Peyer's patch (tissue), 4 donors: ENCODE measurements around the gene STATH. TPM values are rescaled to one million over a fixed set of nuclear protein-coding genes. Genes with fewer than 3 reads are reported as not detected.

Source experiments
- DNase-seq, 3 donors: peaks; one replicate each; pipeline ENCODE4 v3.0.0-alpha.2; 2017 to 2019
- H3K27ac ChIP-seq, 4 donors: fragments of 200-600 bp; sonication (generic); one replicate each; pipeline ENCODE4 v1.5.1; 2016 to 2019
- H3K27me3 ChIP-seq, 2 donors: fragments of 200-600 bp; sonication (generic); one replicate each; pipeline ENCODE4 v1.5.1; 2019
- H3K36me3 ChIP-seq, 3 donors: fragments of 200-600 bp; sonication (generic); one replicate each; pipeline ENCODE4 v1.5.1; 2016 to 2019
- H3K4me1 ChIP-seq, 4 donors: fragments of 200-600 bp; sonication (generic); one replicate each; pipeline ENCODE4 v1.5.1; 2016 to 2019
- H3K4me3 ChIP-seq, 4 donors: fragments of 200-600 bp; sonication (generic); 1 replicate in 3 of 4; 2 replicates in 1 of 4; pipeline ENCODE4 v1.5.1; 2016 to 2019; ENCODE audit warnings: mild to moderate bottlenecking in 1 of 4
- H3K9me3 ChIP-seq, 4 donors: fragments of 200-600 bp; sonication (generic); one replicate each; pipeline ENCODE4 v1.5.1; 2016 to 2019; ENCODE audit warnings: mild to moderate bottlenecking in 1 of 4
- POLR2A ChIP-seq, 2 donors: fragments of 450-650 bp; IDR thresholded peaks; one replicate each; pipeline ENCODE4 v1.5.1; 2017; ENCODE audit warnings: antibody characterized with exemption in 2 of 2, mild to moderate bottlenecking in 2 of 2, moderate library complexity in 2 of 2
- total RNA-seq, 4 donors: library from RNA; depleted of rRNA; stranded (reverse); fragments of >200 nt; gene quantifications; one replicate each; pipeline ENCODE4 v1.1.0, GENCODE V29; 2016
- TF ChIP-seq, protein P1 (sequence below), 6 experiments: fragments of 450-650 bp in 4 of 6; fragments of 200-600 bp in 2 of 6; sonication (generic) in 1 of 6; IDR thresholded peaks; one replicate each; pipeline ENCODE4 v1.5.1; 2017 to 2019; ENCODE audit warnings: antibody characterized with exemption in 6 of 6, mild to moderate bottlenecking in 3 of 6, moderate library complexity in 1 of 6

The STATH gene
- total RNA-seq, 4 donors from 2014 or later, result not detected

- Histone ChIP-seq H3K9me3 (no peaks in the 10 kb centered on the region), H3K27ac (no peak overlapping the region), H3K27me3 (no peaks in the 10 kb centered on the region), H3K4me1 (no peaks in the 10 kb centered on the region), H3K36me3 (no peaks in the 10 kb centered on the region), H3K4me3 (no peak overlapping the region)
- no peak for DNase-seq
- no peak for TF ChIP-seq POLR2A (IDR thresholded peaks at IDR 0.05)
- TF ChIP-seq, protein P1, sequence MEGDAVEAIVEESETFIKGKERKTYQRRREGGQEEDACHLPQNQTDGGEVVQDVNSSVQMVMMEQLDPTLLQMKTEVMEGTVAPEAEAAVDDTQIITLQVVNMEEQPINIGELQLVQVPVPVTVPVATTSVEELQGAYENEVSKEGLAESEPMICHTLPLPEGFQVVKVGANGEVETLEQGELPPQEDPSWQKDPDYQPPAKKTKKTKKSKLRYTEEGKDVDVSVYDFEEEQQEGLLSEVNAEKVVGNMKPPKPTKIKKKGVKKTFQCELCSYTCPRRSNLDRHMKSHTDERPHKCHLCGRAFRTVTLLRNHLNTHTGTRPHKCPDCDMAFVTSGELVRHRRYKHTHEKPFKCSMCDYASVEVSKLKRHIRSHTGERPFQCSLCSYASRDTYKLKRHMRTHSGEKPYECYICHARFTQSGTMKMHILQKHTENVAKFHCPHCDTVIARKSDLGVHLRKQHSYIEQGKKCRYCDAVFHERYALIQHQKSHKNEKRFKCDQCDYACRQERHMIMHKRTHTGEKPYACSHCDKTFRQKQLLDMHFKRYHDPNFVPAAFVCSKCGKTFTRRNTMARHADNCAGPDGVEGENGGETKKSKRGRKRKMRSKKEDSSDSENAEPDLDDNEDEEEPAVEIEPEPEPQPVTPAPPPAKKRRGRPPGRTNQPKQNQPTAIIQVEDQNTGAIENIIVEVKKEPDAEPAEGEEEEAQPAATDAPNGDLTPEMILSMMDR (IDR thresholded peaks at IDR 0.05), result no peak
Measured at GRCh38 chr4:69974631-69975030, 21.1 kb upstream of the STATH start.

GRCh38 chr4:69977582-69977981 is 18.2 kb upstream of the STATH start:
- H3K4me3 ChIP-seq, result no peak overlapping the region
- no peaks in the 10 kb centered on the region for H3K27me3 ChIP-seq
- no peak for DNase-seq
- no peak overlapping the region for H3K27ac ChIP-seq
- TF ChIP-seq, protein P1 (IDR thresholded peaks at IDR 0.05), result no peak
- no peak for TF ChIP-seq POLR2A (IDR thresholded peaks at IDR 0.05)
- H3K36me3 ChIP-seq, result no peaks in the 10 kb centered on the region
- no peaks in the 10 kb centered on the region for H3K9me3 ChIP-seq
- no peaks in the 10 kb centered on the region for H3K4me1 ChIP-seq

GRCh38 chr4:69984030-69984443 is 11.7 kb upstream of the STATH start:
- no peaks in the 10 kb centered on the region for H3K27me3 ChIP-seq
- no peaks in the 10 kb centered on the region for H3K4me1 ChIP-seq
- H3K36me3 ChIP-seq, result no peaks in the 10 kb centered on the region
- H3K4me3 ChIP-seq, result no peak overlapping the region
- no peak overlapping the region for H3K27ac ChIP-seq
- no peaks in the 10 kb centered on the region for H3K9me3 ChIP-seq
- no peak for DNase-seq
- no peak for TF ChIP-seq POLR2A (IDR thresholded peaks at IDR 0.05)
- TF ChIP-seq, protein P1 (IDR thresholded peaks at IDR 0.05), result no peak

GRCh38 chr4:69986663-69987062 is 9.1 kb upstream of the STATH start:
- TF ChIP-seq POLR2A (IDR thresholded peaks at IDR 0.05), result no peak
- TF ChIP-seq, protein P1 (IDR thresholded peaks at IDR 0.05), result no peak
- no peaks in the 10 kb centered on the region for H3K9me3 ChIP-seq
- no peaks in the 10 kb centered on the region for H3K36me3 ChIP-seq
- no peaks in the 10 kb centered on the region for H3K4me1 ChIP-seq
- H3K4me3 ChIP-seq, result no peak overlapping the region
- no peak overlapping the region for H3K27ac ChIP-seq
- no peaks in the 10 kb centered on the region for H3K27me3 ChIP-seq
- no peak for DNase-seq

DNA sequence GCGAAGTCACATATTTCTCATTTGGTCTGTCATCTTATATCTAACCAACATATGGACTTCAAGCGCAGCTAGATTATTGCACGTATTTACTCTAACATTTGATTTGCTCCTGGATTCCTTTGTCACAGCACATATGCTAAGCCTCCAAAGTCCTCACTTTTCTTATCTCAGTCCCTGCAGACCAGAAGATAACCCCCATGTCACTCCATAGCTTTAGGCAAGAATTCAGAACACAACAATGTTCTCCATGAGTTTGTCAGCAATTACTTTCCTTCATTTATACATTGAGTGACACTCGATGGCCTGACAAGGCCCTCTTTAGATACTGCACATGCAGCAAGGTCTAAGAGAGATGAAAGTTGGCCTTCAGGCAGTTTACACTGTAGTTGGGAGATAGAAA is 4.8 kb upstream of the STATH start:
- Histone ChIP-seq H3K9me3 (no peaks in the 10 kb centered on the region), H3K4me3 (no peak overlapping the region), H3K4me1 (no peaks in the 10 kb centered on the region), H3K36me3 (no peaks in the 10 kb centered on the region), H3K27ac (no peak overlapping the region), H3K27me3 (no peaks in the 10 kb centered on the region)
- DNase-seq, result no peak
- TF ChIP-seq, protein P1 (IDR thresholded peaks at IDR 0.05), result no peak
- TF ChIP-seq POLR2A (IDR thresholded peaks at IDR 0.05), result no peak

- TF ChIP-seq, protein P1 (IDR thresholded peaks at IDR 0.05), result no peak
- TF ChIP-seq POLR2A (IDR thresholded peaks at IDR 0.05), result no peak
- H3K4me1 ChIP-seq, result no peaks in the 10 kb centered on the region
- no peaks in the 10 kb centered on the region for H3K36me3 ChIP-seq
- DNase-seq, result no peak
- H3K4me3 ChIP-seq, result no peak overlapping the region
- H3K27ac ChIP-seq, result no peak overlapping the region
- H3K9me3 ChIP-seq, result no peaks in the 10 kb centered on the region
- H3K27me3 ChIP-seq, result no peaks in the 10 kb centered on the region
Measured at GRCh38 chr4:69994782-69995181, 984 bp upstream of the STATH start.
